Coronary artery (tissue), 2 donors: ENCODE data around the gene LRRC4C.

ENCODE experiments used
- DNase-seq: peaks from one replicate; pipeline ENCODE4 v3.0.0-alpha.2; 2017; ENCODE audit warnings: low spot score
- H3K27ac ChIP-seq, 2 donors: fragments of 200-600 bp; sonication (generic); one replicate each; pipeline ENCODE4 v1.5.1; 2016 to 2019
- H3K4me3 ChIP-seq: fragments of 200-600 bp; sonication (generic); 2 replicates; pipeline ENCODE4 v1.5.1; 2016; ENCODE audit warnings: mild to moderate bottlenecking, moderate library complexity
- TF ChIP-seq, protein P1 (sequence below): fragments of 200-600 bp; sonication (generic); IDR thresholded peaks from one replicate; pipeline ENCODE4 v1.5.1; 2019; ENCODE audit warnings: antibody characterized with exemption

The LRRC4C gene

DNA sequence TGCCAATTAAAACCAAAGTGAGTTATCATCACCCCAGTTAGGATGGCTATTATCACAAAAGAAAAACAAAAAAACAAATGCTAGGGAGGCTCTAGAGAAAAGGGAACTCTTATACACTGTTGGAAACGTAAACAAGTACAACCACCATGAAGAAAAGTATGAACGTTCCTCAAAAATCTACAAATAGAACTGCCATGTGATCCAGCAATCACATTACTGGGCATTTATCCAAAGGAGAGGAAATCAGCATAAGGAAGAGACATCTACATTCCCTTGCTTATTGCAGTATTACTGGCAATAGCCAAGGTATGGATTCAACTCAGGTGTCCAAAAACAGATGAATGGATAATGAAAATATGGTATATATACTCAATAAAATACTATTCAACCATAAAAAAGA lies 1145.1 kb downstream of the LRRC4C start:
- H3K4me3 ChIP-seq = no peak overlapping the region
- TF ChIP-seq, protein P1, sequence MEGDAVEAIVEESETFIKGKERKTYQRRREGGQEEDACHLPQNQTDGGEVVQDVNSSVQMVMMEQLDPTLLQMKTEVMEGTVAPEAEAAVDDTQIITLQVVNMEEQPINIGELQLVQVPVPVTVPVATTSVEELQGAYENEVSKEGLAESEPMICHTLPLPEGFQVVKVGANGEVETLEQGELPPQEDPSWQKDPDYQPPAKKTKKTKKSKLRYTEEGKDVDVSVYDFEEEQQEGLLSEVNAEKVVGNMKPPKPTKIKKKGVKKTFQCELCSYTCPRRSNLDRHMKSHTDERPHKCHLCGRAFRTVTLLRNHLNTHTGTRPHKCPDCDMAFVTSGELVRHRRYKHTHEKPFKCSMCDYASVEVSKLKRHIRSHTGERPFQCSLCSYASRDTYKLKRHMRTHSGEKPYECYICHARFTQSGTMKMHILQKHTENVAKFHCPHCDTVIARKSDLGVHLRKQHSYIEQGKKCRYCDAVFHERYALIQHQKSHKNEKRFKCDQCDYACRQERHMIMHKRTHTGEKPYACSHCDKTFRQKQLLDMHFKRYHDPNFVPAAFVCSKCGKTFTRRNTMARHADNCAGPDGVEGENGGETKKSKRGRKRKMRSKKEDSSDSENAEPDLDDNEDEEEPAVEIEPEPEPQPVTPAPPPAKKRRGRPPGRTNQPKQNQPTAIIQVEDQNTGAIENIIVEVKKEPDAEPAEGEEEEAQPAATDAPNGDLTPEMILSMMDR = no peak
- DNase-seq = no peak
- no peak overlapping the region for H3K27ac ChIP-seq

GRCh38 chr11:40306938-40307548 lies 1152.4 kb downstream of the LRRC4C start:
- Histone ChIP-seq H3K4me3 (no peak overlapping the region), H3K27ac (no peak overlapping the region)
- no peak for DNase-seq
- TF ChIP-seq, protein P1 = no peak

DNA sequence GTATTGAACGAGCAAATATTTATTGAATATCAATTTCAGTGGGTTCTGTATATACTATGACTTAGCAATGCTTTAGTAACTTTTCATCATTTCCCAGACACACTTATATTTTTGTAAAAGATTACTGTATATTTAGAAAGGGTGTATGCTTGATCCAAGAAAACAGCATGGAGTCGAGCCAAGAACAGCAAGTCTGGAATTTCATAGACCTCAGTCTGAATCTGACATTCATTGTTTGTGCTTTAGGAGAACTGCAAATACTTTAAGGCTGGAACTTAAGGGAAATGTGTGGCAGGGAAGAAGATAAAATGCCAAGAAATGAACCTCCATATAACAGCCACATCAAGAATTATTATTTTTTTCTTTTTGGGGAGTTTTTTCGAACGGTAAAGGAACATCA lies 1156.8 kb downstream of the LRRC4C start:
- no peak for DNase-seq
- TF ChIP-seq, protein P1 = no peak
- H3K4me3 ChIP-seq = no peak overlapping the region

DNA sequence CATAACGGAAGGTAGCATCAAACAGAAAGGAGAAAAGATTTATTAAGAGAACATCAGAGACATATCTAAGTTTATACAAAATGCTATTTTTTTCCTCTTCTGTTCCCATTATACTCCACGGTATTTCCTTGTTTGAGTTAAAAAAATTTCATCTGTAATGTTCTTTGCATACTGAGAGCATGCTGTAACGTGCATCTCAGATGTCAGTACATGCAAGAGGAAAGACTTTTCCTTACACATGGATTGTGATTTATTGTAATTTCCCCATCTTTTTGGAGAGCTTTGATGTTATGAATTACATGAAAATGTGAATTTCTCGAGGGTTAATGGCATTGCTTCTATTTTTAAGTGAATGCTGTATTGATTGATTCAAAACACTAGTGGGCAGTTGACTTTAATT lies 1164.0 kb downstream of the LRRC4C start:
- TF ChIP-seq, protein P1 = no peak
- Histone ChIP-seq H3K4me3 (no peak overlapping the region), H3K27ac (no peak overlapping the region)
- no peak for DNase-seq

More for the DNA sequence above, 1156.8 kb downstream of the LRRC4C start:
- no peak overlapping the region for H3K27ac ChIP-seq

GRCh38 chr11:40294741-40295140 lies 1164.7 kb downstream of the LRRC4C start:
- Histone ChIP-seq H3K27ac (no peak overlapping the region), H3K4me3 (no peak overlapping the region)
- no peak for DNase-seq
- TF ChIP-seq, protein P1 = no peak

DNA sequence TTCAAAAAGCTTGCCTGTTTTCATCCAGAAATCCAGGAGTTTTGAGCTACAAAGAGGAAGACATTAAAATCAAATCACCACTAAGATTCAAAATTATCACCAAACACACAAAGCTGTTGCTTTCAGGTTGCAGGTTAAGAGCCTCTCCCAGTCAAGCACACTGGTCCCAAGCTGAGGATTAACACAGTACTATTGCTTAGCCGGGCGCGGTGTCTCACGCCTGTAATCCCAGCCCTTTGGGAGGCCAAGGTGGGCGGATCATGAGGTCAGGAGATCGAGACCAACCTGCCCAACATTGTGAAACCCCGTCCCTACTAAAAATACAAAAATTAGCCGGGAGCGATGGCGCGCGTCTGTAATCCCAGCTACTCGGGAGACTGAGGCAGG lies 1165.1 kb downstream of the LRRC4C start:
- no peak overlapping the region for H3K27ac ChIP-seq
- TF ChIP-seq, protein P1 = no peak
- DNase-seq = no peak
- no peak overlapping the region for H3K4me3 ChIP-seq

DNA sequence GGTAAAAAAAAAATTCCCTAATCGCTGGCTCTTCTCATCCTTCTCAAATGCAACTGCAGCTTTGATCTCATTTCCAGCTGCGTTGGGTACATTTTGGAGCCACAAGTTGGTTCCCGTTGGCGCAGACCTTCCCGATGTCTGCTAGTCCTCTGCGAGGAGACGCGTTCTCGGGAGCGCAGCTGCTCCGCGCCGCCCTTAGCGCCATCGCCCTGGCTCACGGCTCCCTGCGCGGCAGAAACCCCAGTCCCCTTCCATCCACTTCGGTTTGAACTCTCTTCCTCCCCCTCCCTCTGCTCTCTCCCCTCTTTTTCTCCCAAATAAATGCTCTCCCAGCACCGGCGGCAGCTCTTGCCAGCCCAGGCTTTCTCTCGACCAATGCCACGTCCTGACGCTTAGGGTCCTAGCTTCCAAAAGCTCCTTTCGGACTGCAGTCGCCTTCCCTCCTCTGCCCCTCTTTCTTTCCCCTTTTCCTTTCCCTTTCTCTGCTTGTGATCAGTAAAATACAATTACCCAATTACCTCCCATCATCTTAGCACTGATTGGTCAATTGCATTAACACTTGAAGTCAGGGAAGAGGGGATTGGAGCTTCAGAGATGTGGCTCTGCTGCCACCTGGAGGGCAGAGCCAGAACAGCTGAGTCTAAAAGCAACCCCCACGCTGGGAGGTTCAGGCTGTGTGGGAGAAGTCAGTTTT lies 1165.7 kb downstream of the LRRC4C start:
- H3K27ac ChIP-seq = peak overlapping the region; percentile 38 to 62
- peak overlapping the region; percentile 68 for H3K4me3 ChIP-seq
- TF ChIP-seq, protein P1 = peak; percentile 84
- peak; percentile 79 for DNase-seq
